HG03457 (cell line): Measurements from ENCODE around the gene PDHX.

Experiments used
- ATAC-seq: cut with Tn5 transposase; IDR thresholded peaks from one replicate; pipeline ENCODE4 v1.9.1; 2021; ENCODE audit warnings: moderate number of reproducible peaks; ENCODE audit not compliant: unreplicated experiment

PDHX gene

DNA sequence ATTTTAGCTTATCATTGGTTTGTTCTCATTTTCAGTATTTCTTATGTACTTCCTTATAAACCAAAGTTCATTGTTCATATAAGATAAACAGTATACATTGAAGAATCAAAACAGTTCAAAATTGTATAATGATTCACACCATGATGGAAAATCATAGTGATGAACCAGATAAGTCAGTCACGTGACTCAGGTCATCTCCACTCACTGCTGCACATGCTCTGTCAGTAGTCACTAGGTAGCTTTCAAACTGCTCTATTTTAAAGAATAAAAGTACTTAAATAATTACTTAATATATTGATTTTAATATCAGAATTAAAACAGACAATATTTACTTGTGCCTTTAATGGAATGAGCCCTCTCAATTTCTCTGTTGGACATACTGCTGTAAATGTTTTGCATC, 37.5 kb downstream of the PDHX start:
- no peak for ATAC-seq

DNA sequence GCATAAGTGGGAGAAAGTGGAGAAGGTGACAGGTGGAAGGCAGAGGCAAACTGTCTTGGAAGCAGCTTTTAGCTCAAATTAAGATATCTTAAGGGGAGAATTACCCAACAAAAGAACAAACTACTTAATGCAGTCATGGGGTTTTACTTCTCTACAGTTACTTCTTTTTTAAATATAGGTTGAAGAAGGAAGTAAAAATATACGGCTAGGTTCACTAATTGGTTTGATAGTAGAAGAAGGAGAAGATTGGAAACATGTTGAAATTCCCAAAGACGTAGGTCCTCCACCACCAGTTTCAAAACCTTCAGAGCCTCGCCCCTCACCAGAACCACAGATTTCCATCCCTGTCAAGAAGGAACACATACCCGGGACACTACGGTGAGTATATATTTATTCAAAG, 40.8 kb downstream of the PDHX start:
- ATAC-seq = no peak

DNA sequence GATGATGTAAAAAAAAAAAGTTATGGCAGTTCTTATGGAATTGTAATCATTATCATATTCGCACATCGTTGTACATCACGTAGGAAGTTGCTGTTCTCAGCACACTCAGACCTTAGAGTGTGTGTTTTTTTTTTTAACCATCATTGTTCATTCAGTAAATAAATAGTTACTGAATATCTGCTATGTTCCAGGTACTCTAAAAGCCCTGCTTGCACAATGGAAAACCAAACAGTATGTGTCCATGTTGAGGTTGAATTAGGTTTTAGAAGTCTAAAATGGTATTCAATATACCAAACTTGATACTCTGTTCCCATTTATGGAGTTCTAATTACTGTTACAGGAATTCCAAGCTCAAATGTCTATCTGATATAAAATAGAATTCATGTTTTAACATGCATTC, 41.2 kb downstream of the PDHX start:
- ATAC-seq = no peak

DNA sequence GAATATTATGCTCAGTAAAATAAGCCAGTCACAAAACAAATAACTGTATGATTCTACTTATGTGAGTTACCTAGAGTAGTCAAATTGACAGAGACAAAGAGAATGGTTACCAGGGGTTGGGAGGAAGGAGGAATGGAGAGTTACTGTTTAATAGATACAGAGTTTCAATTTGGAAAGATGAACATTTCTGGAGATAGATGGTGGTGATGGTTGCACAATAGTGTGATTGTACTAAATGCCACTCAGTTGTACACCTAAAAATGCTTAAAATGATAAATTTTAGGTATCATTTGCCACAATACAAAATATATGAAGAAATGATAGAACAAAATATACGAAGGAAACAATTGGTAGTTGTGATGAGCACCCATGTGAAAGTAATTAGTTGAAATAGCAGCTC, 43.4 kb downstream of the PDHX start:
- ATAC-seq = no peak

DNA sequence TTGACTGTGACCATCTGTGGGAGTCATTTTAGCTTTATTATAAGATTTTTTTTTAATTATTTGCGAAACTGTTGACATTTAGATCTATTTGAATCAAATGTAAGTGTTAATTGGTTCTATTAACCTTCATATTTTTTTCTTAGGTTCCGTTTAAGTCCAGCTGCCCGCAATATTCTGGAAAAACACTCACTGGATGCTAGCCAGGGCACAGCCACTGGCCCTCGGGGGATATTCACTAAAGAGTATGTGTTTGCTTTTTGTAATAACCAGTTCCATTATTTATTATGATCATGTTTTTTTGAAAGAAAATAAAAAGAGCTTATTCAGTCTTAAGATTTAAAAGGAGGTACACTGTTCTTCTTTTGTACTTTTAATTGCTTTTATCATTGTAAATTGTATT, 43.9 kb downstream of the PDHX start:
- ATAC-seq = no peak

DNA sequence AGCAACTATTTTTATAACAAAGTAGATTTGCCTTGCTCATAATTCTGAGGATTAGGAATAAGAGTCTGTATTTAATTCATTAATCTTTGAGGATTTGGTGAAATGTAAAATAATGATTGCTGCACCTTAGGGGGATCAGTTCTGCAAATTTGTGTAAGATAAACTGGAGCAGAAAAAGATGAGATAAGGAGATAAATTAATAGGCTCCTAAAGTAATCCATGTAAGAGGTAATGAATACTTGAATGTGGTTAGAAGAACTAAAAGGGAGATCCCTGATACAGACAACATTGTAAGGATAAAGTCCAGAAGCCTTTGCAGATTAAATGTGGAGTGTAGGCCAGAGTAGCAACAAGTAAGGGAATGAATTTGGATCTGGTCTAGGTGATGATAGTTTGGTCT, 45.6 kb downstream of the PDHX start:
- no peak for ATAC-seq

DNA sequence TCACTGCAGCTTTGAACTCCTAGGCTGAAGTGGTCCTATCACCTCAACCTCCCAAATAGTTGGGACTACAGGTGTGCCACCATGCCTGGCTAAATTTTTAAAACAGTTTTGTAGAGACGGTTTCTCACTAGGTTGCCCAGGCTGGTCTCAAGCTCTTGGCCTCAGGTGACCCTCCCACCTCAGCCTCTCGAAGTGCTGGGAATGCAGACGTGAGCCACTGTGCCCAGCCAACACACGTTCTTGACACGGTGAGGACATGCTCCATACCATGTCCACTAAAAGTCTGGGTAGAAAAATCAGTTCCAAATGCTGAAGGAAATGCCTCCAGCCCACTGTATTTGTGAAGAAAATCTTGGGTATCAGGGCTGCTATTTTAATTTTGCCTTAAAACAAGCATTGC, 46.9 kb downstream of the PDHX start:
- no peak for ATAC-seq

DNA sequence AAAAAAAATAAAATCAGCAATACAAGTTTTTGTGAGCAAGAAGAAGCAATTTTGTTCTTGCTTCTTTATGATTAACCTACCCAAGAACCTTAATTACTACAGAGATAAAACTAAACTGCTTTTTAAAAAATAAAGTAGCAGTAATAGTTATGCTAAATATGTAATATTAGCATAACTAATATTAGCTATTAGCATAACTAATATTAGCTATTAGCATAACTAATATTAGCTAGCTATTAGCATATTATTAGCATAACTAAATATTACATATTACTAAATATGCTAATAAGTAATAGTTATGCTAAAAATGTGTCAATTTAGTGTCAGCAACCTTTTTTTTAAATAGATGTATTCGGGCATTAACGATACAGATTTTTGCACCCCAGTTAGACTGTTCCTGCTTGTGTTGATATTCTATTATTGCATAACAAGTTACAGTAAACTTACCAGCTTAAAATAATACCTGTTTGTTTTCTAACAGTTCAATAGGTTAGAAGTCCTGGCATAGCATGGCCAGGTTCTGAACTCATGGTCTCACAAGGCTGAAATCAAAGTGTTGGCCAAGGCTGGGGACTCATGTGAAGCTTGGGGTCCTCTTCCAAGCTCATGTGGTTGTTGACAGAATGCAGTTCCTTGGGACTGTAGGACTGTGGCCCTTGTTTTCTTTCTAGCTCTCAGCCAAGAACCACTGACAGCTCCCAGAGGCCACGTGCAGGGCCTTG, 48.4 kb downstream of the PDHX start:
- no peak for ATAC-seq

DNA sequence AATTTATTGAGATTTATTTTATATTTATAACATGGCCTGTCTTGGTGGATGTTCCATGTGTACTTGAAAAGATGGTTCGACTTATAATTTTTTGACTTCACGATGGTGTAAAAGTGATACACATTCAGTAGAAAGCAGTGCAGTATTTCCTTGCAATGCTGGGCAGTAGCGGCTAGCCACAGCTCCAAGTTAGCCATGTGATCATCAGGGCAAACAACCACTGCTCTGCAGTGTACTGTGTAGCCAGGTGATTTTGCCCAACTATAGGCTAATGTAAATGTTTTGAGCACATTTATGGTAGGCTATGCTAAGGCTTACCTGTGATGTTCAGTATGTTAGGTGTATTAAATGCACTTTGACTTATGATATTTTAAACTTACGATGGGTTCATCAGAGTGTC, 52.4 kb downstream of the PDHX start:
- no peak for ATAC-seq

DNA sequence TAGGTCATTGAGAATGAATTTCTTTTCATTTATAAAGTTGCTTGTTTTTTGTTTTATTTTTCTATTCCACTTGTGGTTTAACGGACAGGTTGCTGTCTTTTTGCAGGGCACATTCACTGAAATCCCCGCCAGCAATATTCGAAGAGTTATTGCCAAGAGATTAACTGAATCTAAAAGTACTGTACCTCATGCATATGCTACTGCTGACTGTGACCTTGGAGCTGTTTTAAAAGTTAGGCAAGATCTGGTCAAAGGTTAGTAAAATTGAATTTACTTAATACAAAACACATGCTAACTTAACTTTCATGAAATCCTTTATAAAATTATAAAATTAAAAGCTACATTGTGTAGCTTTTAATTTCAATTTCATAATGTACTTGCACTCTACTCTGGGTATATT, 53.6 kb downstream of the PDHX start:
- ATAC-seq = no peak

DNA sequence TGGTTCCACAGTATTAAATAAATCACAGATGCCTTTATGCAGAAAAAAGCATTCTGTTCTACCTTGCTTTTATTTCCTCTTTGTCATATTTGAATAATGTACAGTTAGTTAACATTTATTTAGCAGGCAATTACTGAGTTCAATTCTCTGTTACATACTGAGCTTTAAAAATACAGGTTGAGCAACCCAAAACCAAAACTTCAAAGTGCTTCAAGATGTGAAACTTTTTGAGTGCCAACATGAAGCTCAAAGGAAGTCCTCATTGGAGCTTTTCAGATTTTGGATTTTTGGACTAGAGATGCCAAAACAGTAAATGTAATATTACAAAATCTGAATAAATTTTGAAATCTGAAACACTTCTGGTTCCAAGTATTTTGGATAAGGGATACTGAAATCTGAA, 54.1 kb downstream of the PDHX start:
- no peak for ATAC-seq

DNA sequence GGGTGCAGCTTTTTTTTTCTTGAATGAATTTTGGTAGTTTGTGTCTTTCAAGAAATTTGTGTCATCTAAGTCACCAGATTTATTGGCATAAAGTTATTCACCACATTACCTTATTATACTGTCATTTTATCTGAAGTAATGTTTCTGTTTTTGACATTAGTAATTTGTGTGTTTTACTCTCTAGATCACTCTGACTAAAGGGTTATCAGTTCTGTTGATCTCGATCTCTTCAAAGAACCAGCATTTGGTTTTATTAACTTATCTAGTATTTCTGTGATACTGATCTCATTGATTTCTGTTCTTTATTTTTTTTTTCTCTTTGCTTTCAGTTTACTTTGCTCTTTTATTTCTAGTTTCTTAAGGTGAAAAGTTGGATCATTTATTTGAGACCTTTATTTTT, 55.5 kb downstream of the PDHX start:
- ATAC-seq = no peak

DNA sequence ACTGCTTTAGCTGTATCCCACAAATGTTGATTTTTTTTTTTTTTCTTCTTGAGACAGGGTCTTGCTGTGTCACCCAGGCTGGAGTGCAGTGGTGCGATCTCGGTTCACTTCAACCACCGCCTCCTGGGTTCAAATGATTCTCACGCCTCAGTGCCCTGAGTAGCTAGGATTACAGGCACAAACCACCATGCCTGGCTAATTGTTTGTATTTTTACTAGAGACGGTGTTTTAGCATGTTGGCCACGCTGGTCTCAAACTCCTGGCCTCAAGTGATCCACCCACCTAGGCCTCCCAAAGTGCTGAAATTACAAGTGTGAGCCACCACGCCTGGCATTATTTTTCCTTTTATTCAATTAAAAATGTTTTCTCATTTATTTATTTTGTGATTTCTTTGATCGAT, 55.9 kb downstream of the PDHX start:
- ATAC-seq = no peak

DNA sequence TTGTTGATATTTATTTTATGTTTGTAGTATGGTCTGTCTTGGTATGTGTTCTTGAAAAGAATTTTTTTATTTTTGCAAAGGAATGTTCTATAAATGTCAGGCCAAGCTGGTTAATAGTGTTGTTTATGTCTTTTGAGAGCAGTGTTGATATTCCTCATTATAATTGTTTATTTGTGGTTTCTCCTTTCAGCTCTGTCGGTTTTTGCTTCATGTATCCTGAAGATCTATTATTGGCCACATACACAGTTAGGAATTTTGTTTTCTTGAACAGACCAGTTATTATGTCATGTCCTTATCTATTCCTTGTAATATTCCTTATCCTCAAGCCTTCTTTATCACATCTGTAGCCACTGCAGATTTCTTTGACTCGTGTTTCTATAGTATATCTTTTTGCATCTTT, 56.5 kb downstream of the PDHX start:
- no peak for ATAC-seq

DNA sequence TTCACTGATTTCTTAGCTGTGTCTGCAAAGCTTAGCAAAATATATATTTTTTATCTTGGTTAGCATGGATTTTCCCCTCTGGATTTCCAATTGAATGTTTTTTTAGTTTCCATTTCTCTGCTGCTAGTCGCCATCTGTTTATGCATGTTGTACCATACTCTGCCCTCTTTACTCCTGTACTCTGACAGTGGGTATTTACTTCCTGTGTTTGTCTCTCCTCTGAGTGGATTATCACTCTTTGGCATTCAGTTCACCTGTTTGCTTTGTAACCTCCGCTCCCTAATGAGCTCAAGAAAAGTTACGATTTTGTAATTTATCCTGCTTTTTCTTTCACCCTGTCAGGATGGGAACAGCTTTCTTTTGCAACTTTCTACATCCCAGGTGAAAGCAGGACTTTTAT, 59.1 kb downstream of the PDHX start:
- ATAC-seq = no peak

DNA sequence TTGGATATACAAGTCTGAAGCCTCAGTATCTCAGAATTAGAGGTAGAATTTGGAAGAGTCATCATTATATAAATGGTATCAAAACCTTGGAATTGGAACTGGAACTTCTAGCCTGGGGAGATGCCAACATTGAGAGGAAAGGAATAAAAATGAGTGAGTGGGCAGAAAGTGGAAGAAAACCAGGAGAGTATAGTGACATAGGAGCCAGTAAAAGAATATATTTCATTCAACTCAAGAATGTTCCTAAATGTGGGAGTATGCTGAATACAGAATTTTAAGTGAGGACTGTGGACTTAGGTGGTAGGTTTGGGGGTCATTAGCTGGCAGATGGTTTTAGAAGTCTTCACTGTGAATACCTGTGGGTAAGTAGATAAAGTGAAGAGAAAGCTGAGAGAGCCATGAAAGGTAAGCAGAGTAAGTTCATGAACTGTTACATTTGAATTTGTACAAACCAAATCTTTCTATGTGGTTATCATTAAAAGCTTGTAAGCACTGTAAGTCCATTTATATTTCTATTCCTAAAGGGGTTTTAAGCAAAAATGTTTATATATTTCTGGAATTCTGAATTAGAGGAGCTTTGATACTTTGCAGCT, 60.2 kb downstream of the PDHX start:
- ATAC-seq = no peak

DNA sequence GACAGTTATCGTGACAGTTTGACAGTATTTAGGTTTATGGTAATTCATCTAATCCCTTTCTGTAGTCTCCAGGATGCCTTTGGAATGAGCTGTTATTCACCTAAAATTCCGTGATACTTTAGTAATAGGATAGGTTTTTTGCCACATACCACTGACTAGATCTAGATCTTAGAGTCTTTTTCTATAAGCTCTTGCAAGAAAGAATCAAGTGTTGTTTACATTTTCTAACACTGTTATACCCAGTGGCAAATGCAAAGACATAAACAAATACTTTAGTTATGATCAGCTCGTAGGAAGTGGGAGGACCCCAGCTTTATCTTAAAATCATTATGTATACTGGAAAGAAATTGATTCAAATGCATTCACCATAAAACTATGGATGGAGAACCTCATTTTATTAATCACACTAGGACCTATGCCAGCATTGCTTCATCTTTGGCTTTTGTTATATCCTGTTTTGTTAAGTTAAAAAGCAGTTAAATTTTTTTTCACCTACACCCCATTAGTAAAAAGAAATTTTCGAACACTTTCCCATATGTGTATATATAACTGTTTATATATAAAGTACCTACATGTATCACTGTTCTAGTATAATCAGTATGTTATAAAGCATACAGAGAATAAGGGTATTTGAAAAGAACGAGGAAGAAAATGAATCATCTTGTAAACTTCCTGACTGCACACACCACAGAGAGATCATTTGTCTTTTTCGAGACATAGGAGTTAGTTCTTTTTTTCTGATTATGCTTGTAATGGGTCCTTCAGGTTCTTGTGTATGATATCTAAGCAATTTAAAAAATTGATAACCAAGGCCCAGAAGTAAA, 60.9 kb downstream of the PDHX start:
- ATAC-seq = no peak

DNA sequence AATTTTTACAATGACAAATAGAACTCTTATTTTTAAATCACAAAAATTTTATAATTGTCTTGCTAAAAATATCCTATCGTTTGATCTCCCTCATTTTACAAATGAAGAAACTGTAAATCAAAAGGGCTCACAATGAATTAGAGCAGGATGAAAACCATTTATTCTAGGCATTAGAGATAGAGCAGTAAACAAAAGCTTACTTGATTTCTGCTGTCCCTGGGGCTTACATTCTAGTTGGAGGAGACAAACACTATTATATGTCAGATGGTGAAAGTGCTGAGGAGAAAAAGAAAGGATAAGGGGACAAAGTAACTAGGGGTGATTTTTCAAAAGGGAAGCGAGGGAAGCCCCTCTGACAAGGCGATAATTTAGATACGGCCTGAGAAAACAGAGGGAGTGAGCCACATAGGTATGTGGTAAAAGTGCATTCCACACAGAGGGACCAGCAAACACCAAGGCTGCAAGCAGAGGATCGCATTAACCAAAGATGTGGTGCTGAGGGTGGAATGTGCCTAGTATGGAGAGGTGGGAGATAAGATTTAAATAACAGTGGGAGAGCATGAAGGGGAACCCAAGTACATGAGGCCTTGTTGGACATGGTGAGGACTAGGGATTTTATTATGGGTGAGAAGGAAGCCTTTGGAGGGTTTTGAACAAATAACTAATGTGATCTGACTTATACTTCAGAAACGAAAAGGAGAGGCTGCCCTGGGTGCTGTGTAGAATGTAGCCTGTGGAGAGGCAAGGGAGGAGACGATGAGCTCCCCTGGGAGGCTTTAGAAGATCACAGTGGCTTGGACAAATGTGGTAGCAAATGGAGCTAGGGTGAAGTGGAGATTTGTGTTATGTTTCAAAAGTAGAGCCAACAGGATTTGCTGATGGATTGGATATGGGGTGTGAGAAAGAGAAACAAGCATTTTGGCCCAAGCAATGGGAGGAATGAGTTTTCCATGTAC, 62.1 kb downstream of the PDHX start:
- ATAC-seq = no peak

DNA sequence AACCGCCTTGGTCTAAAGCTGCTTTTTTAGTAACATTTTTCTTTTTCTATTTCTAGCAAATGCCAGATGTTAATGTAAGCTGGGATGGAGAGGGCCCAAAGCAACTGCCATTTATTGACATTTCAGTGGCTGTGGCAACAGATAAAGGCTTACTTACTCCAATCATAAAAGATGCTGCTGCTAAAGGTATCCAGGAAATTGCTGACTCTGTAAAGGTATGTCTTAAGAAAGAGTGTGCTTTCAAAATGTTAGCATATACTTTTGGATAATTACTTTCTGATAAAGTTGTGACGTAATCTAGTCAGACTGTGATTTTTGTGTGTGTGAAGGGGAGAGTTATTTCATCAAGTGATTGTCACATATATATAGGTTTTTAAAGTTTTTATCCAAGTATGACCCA, 68.1 kb downstream of the PDHX start:
- ATAC-seq = no peak

DNA sequence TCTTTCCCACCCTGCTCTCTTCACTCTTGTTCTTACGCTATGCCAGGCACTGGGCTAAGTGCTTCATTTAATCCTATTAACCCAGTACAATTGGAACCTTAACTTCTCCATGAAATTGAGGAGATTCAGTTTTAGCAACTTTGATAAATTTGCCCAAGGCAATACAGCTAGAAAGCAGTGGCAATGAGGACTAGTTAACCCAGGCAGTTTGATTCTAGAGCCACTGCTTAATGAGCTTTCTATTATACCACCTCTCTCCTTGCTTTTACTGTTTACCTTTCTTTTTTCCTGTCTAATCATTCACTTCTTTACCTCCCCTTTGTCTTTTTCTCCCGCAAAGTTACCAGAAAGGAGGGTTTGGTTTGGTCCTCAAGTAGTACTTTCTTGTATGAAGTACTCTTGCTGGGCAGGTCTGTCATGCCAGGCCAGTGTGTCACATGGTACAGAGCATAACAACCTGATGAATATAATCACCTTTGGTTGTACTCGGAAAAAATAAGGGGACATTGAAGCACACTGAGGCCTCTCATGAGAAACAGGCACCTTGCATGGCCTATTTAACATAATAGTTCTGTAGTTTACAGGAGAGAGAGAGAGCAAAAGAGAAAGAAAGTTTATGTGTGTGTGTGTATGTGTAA, 70.6 kb downstream of the PDHX start:
- ATAC-seq = no peak

DNA sequence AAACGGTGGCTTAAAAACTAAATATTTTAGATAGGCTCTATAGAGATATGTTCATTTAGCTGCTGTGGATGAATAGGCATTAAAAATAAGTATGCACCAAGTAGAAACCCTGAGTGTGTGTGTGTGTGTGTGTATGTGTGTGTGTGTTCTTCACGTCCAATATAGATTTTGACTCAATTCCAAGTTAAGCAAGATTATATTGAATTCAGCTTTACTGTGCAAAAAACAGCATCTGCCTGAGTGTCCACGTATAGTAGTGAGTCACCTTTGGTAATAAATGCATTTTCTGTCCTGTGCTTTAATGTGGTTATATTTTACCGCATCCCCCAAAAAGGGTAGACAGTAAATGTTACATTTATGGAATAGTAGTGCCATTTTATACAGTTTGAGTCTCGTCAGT, 71.2 kb downstream of the PDHX start:
- ATAC-seq = no peak
